HG02610 (cell line): Measurements from ENCODE around the gene BCL2L12.

Experiments
- ATAC-seq: cut with Tn5 transposase; IDR thresholded peaks from one replicate; pipeline ENCODE4 v1.9.1; 2021; ENCODE audit warnings: mild to moderate bottlenecking, moderate library complexity; ENCODE audit not compliant: unreplicated experiment

Gene BCL2L12

GRCh38 chr19:49641688-49642491, 23.8 kb upstream of the BCL2L12 start, which contains the start of gene SCAF1:
SCAF1 (plus strand) TSS chr19:49642209; CDS start chr19:49645027, 2,818 bp downstream.
- ATAC-seq = peak; percentile 64

- no peak for ATAC-seq
Measured at GRCh38 chr19:49642492-49643035, 23.2 kb upstream of the BCL2L12 start.

- no peak for ATAC-seq
Measured at GRCh38 chr19:49643466-49643865, 22.3 kb upstream of the BCL2L12 start.

- no peak for ATAC-seq
Measured at GRCh38 chr19:49645592-49645991, 20.1 kb upstream of the BCL2L12 start.

DNA sequence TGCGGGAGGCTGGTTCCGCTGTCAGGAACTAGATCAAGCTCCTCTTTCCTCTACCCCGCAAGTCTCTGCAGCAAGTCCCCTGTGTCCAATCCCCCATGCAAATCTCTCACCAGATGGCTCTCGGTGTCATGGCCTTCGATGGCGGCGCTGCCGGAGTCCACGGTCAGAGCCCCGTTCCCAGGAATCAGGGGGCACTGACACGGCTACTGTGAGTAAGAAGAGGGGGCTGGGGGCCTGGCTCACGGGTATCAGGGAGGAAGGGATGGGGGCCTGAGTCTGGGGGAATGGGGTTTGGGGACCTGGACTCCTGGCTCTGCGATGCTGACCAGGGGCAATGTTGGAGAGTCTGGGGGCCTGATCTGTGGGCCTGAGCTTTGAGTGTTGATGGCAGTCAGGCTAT, 19.7 kb upstream of the BCL2L12 start:
- no peak for ATAC-seq

DNA sequence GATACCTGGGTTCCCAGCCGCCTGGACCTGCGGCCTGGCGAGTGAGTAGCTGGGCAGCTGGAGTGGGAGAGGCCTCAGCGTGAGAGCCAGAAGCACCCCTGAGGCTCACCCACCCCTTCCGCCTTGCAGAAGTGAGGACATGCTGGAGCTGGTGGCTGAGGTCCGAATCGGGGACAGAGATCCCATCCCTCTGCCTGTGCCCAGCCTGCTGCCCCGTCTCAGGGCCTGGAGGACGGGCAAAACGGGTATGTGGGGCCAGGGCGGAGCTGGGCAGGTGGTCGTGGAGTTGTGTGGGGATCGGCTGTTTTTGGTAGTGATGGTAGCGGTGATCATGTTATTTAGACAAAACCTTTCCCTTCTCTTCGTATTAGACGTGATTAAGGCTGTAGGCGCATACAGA, 19.1 kb upstream of the BCL2L12 start:
- ATAC-seq = no peak

DNA sequence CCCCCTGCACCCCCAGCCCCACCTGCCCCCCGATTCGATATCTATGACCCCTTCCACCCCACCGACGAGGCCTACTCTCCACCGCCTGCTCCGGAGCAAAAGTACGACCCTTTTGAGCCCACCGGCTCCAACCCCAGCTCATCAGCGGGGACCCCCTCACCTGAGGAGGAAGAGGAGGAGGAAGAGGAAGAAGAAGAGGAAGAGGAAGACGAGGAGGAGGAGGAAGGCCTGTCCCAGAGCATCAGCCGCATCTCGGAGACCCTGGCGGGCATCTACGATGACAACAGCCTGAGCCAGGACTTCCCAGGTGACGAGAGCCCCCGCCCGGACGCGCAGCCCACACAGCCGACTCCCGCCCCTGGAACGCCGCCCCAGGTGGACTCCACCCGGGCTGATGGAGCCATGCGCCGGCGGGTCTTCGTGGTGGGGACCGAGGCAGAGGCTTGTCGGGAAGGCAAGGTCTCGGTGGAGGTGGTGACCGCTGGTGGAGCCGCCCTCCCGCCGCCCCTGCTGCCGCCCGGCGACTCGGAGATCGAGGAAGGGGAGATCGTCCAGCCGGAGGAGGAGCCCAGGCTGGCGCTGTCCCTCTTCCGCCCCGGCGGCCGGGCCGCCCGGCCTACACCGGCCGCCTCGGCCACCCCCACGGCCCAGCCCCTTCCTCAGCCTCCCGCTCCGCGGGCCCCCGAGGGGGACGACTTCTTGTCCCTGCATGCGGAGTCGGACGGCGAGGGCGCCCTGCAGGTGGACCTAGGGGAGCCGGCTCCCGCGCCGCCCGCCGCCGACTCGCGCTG, 14.5 kb upstream of the BCL2L12 start:
- ATAC-seq = no peak

DNA sequence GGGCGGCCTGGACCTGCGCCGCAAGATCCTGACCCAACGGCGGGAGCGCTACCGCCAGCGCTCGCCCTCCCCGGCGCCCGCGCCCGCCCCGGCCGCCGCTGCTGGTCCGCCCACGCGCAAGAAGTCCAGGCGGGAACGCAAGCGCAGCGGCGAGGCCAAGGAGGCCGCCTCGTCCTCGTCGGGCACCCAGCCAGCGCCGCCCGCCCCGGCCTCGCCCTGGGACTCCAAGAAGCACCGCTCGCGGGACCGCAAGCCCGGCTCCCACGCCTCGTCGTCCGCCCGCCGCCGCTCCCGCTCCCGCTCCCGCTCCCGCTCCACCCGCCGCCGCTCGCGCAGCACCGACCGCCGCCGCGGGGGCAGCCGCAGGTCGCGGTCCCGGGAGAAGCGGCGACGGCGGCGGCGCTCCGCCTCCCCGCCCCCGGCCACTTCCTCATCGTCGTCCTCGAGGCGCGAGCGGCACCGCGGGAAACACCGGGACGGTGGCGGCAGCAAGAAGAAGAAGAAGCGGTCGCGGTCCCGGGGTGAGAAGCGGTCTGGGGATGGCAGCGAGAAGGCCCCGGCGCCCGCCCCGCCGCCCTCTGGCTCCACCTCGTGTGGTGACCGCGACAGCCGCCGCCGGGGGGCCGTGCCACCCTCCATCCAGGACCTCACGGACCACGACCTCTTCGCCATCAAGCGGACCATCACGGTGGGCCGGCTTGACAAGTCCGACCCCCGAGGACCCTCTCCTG, 13.7 kb upstream of the BCL2L12 start:
- no peak for ATAC-seq

GRCh38 chr19:49652551-49653465, 12.9 kb upstream of the BCL2L12 start:
- no peak for ATAC-seq

- ATAC-seq = no peak
Measured at GRCh38 chr19:49653466-49653806, 12.3 kb upstream of the BCL2L12 start.

DNA sequence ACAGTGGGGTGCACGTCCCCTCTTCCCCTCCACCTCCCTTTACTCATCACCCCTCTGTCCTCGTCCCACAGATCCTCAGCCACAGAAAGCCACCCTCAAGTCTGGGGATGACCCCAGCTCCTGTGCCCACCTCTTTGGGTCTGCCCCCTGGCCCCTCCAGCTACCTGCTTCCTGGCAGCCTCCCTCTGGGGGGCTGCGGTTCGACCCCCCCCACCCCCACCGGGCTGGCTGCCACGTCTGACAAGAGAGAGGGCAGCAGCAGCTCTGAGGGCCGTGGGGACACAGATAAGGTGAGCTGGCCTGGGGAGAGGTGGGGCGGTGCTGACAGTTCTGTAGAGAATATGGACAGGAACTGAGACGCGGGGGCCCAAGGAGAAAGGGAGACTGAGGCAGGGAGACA, 11.2 kb upstream of the BCL2L12 start:
- no peak for ATAC-seq

DNA sequence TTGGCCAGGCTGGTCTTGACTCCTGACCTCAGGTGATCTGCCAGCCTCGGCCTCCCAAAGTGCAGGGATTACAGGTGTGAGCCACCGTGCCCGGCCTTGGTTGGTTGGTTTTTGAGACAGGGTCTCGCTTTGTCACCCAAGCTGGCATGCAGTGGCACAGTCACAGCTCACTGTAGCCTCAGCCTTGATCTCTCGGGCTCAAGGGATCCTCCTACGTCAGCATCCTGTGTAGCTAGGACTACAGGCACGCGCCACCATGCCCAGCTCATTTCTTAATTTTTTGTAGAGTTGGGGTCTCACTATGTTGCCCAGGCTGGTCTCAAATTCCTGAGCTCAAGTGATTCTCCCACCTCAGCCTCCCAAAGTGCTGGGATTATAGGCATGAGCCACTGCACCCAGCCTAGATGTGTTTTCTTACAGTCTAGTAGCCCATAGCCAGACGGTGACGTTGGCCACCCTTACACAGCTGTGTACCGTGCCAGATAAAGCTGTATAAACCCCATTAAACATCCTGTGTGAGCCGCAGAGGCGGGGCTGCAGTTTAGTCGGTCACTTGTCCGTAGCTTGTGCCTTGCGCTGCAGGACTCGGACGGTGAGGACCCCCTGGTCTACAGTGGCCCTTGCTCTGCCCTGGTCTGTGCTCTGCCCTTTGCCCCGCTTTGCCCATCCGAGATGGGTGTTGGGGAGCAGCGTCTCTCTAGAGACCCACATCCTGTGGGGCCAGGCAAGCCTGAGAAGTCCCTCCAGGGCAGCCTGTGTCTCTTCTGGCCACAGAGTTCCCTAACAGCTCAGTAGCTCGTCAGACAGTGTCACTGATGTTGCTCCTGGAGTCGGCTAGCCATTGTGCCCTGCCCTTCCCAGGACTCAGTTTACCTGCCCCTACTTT, 9.9 kb upstream of the BCL2L12 start:
- no peak for ATAC-seq

GRCh38 chr19:49656456-49657109, 9.2 kb upstream of the BCL2L12 start:
- ATAC-seq = no peak

GRCh38 chr19:49657493-49658138, 8.1 kb upstream of the BCL2L12 start:
- ATAC-seq = no peak

DNA sequence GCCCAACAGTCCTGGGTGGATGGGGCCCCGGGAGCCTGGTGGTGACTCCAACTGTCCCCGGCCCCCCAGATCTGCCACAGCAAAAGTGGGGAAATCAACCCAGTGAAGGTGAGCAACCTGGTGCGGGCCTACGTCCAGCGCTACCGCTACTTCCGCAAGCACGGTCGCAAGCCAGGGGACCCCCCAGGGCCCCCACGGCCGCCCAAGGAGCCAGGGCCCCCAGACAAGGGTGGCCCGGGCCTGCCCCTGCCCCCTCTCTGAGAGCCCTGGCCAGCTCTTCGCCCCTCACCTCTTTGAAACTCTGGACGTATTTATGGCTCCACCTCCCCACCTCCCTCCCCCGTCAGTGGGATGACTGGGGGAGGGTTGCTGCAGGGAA, 7.6 kb upstream of the BCL2L12 start:
- ATAC-seq = no peak

- no peak for ATAC-seq
Measured at GRCh38 chr19:49658566-49659442, 6.9 kb upstream of the BCL2L12 start.

GRCh38 chr19:49660338-49660961, 5.3 kb upstream of the BCL2L12 start:
- ATAC-seq = no peak
